ENCODE results near the gene SYTL4. TPM values are rescaled to one million over a fixed set of nuclear protein-coding genes. Genes with fewer than 3 reads are reported as not detected.

Gene SYTL4
- total RNA-seq, 1 experiment from 2014 or later, result 23.4 TPM

GRCh38 chrX:100645106-100645505 is 86.8 kb downstream of the SYTL4 start:
- no peak for TF ChIP-seq CTCF (conservative IDR thresholded peaks at IDR 0.05)
- TF ChIP-seq EZH2 (IDR thresholded peaks at IDR 0.05; ENCODE audit: low read depth), result no peak
- H3K9me3 ChIP-seq (ENCODE audit: insufficient read depth, low read depth), result no peaks in the 10 kb centered on the region
- H2AFZ ChIP-seq, result no peak overlapping the region
- ChIA-PET CTCF (no interaction called here), POLR2A (ENCODE audit: unreplicated experiment) (interaction anchor here (0.6 kb wide), 1 partner anchor 157 kb away, joined by 6 read pairs; no protein-coding TSS in a partner anchor)
- H3F3A ChIP-seq (ENCODE audit: insufficient read depth, low read depth), result peaks cover 76% of the 10 kb centered on the region
- H3K4me1 ChIP-seq (replicated peaks; ENCODE audit: insufficient read depth), result peaks cover 79% of the 10 kb centered on the region
- no peaks in the 10 kb centered on the region for H3K9me2 ChIP-seq (ENCODE audit: insufficient read depth)
- peaks cover 26% of the 10 kb centered on the region for H3K36me3 ChIP-seq (ENCODE audit: low read depth)
- peak overlapping the region; percentile 97 for H3K4me3 ChIP-seq
- no peaks in the 10 kb centered on the region for H4K20me1 ChIP-seq (ENCODE audit: insufficient read depth)
- DNase-seq, result peak; percentile 63 to 89
- intact Hi-C loops (cut with micrococcal nuclease; ENCODE audit: unreplicated experiment), result loop anchor here (5.0 kb wide), 1 partner anchor 762 kb away; the partner anchor contains the start of genes GLA and HNRNPH2
- H3K27ac ChIP-seq, result peak overlapping the region; percentile 94
- H3K79me2 ChIP-seq (ENCODE audit: low read depth), result peaks cover 38% of the 10 kb centered on the region
- BruUV-seq (replicated peaks), result no TSS peak
- H3K27me3 ChIP-seq (ENCODE audit: insufficient read depth, low read depth), result no peaks in the 10 kb centered on the region
- H3K4me2 ChIP-seq, result peak overlapping the region; percentile 88

DNA sequence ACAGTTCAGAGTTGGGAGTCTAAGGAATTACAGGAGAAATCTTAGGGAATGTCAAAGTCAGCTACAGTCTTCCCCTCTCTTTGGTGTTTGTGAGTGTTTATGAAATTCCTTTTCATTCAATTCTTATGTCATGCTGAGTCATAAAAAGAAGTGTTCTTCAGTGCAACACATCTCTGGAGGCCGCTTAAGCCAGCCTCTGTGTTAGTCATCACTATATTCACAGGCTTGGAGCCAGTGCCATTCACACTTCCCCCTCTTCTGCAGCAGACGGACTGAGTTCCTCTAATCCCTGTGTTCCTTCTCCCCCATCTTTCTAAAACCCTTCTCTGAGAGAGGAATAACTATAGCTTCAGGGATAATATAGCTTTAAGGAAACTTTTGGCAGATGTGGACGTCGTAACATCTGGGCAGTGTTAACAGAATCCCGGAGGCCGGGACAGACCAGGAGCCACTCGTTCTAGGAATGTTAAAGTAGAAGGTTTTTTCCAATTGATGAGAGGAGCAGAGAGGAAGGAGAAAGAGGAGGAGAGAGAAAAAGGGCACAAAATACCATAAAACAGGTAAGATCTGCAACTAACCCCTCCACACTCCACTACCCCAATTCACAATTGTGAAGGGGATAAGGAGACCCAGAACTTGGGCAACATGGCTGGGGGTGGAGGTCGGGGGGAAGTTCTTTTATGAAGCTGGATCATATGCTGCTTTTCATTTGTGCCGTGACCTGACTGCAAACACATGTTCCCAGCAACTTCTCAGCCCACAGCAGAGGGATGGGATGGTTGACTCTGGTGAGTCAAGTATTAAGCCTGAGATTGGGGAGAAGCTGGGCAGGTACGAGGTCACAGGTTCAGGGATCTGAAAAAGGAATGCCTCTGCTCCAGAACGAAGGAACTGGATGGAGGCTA is 87.7 kb downstream of the SYTL4 start, which contains the start of gene SRPX2:
SRPX2 (plus strand) TSS at position 244 of the 905 bp plus-strand sequence. CDS start 2,124 bp downstream, outside the sequence.
- Histone ChIP-seq H3K4me2 (peak within 1 kb of the TSS; percentile 88), H3K36me3 (ENCODE audit: low read depth) (peaks cover 26% of the 10 kb centered on the region), H3K79me2 (ENCODE audit: low read depth) (peaks cover 38% of the 10 kb centered on the region), H3K4me3 (peak within 1 kb of the TSS; percentile 97), H3K27ac (peak within 1 kb of the TSS; percentile 94), H3K4me1 (replicated peaks; ENCODE audit: insufficient read depth) (peaks cover 70% of the 10 kb centered on the region), H3K9me2 (ENCODE audit: insufficient read depth) (no peaks in the 10 kb centered on the region), H3F3A (ENCODE audit: insufficient read depth, low read depth) (peaks cover 68% of the 10 kb centered on the region), H3K27me3 (ENCODE audit: insufficient read depth, low read depth) (no peaks in the 10 kb centered on the region), H2AFZ (no peak within 1 kb of the TSS; the same call in 1 of the 2 replicates), H4K20me1 (ENCODE audit: insufficient read depth) (no peaks in the 10 kb centered on the region), H3K9me3 (ENCODE audit: insufficient read depth, low read depth) (no peaks in the 10 kb centered on the region)
- DNase-seq, result peak; percentile 49 to 90
- BruUV-seq (replicated peaks), result TSS peak; percentile 58
- ChIA-PET POLR2A (ENCODE audit: unreplicated experiment) (interaction anchor here (0.6 kb wide), 1 partner anchor 156 kb away, joined by 6 read pairs; no protein-coding TSS in a partner anchor), CTCF (no interaction called here)
- TF ChIP-seq EZH2 (IDR thresholded peaks at IDR 0.05; ENCODE audit: low read depth), result no peak
- no peak for TF ChIP-seq CTCF (conservative IDR thresholded peaks at IDR 0.05)
- intact Hi-C loops (cut with micrococcal nuclease; ENCODE audit: unreplicated experiment), result no loop called here

DNA sequence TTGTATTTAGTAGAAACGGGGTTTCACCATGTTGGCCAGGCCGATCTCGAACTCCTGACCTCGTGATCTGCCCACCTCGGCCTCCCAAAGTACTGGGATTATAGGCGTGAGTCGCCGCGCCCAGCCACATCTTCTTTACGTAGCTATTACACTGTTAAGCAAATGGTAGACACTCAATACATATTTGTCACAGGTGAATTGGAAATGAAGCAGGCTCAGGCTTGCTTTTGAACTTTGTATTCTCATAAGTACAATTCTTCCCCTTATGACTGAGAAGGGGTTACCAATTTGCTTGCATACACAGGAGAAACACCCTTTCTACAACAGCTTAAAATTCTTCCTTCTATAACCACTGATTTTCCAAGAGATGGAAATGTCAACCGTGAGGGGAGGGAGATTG is 88.7 kb downstream of the SYTL4 start:
- peak overlapping the region; percentile 88 for H3K4me2 ChIP-seq
- ChIA-PET CTCF (no interaction called here), POLR2A (ENCODE audit: unreplicated experiment) (no interaction called here)
- peaks cover 25% of the 10 kb centered on the region for H3K36me3 ChIP-seq (ENCODE audit: low read depth)
- H3K4me3 ChIP-seq, result peak overlapping the region; percentile 97; the same call in 1 of the 2 replicates
- H3F3A ChIP-seq (ENCODE audit: insufficient read depth, low read depth), result peaks cover 58% of the 10 kb centered on the region
- peaks cover 38% of the 10 kb centered on the region for H3K79me2 ChIP-seq (ENCODE audit: low read depth)
- no peaks in the 10 kb centered on the region for H3K9me3 ChIP-seq (ENCODE audit: insufficient read depth, low read depth)
- no peaks in the 10 kb centered on the region for H3K9me2 ChIP-seq (ENCODE audit: insufficient read depth)
- H4K20me1 ChIP-seq (ENCODE audit: insufficient read depth), result no peaks in the 10 kb centered on the region
- no peak for DNase-seq
- no TSS peak for BruUV-seq (replicated peaks)
- H3K4me1 ChIP-seq (replicated peaks; ENCODE audit: insufficient read depth), result peaks cover 60% of the 10 kb centered on the region
- TF ChIP-seq CTCF (conservative IDR thresholded peaks at IDR 0.05) (no peak), EZH2 (IDR thresholded peaks at IDR 0.05; ENCODE audit: low read depth) (no peak)
- H3K27me3 ChIP-seq (ENCODE audit: insufficient read depth, low read depth), result no peaks in the 10 kb centered on the region
- H3K27ac ChIP-seq, result peak overlapping the region; percentile 94
- intact Hi-C loops (cut with micrococcal nuclease; ENCODE audit: unreplicated experiment), result no loop called here
- no peak overlapping the region for H2AFZ ChIP-seq
